Effector CD4-positive, alpha-beta T cell (primary cell): ENCODE measurements around the gene GFY.

Source experiments
- DNase-seq: peaks from one replicate; pipeline ENCODE4 v3.0.0-alpha.2; 2020

Gene GFY

DNA sequence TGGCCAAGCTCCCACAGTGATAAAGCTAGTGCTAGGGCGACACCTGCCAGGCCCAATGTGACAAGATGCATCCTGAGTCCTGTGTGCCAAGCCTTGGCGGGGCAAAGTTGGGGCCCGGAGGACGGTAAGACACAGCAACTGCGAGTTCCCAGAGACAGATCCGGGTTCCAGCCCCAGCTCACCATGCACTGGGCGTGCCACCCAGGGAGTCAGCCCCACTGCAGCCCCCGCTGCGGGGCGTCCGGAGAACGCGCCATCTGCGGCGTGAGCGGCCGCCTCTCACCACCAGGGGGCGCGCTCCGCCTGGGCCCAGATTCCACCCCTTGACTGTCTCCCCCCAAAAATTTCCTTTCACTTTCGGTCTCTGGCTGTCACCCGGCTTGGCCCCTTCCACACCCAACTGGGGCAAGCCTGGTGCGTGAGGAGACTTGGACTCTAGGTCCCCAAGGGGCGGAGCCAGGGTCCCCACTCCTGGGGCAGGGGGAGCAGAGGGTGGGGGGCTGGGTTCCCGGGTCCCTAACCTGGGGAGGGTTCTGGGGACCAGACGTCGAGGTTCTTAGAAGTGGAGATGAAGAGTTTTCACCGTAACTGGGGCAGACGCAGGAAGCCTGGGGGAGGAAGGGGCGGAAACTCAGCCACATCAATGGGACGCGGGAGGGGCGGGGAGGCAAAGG is 48.8 kb downstream of the GFY start, which contains the start of gene FLT3LG:
FLT3LG (plus strand) TSS at position 348 of the 674 bp plus-strand sequence. CDS start 425 bp downstream, outside the sequence.
- peak; percentile 85 for DNase-seq

DNA sequence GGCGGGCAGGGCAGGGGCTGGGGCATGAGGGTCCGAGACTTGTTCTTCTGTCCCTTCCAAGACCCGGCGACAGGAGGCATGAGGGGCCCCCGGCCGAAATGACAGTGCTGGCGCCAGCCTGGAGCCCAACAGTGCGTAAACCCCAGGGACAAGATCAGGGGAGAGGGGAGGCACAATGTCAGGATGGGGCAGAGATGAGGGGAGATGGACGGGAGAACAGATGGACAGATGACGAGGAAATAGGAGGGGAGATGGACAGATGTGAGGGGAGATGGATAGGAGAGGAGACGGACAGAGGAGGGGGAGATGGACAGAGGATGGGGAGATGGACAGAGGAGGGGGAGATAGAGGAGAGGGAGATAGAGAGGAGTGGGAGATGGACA is 49.3 kb downstream of the GFY start:
- no peak for DNase-seq

DNA sequence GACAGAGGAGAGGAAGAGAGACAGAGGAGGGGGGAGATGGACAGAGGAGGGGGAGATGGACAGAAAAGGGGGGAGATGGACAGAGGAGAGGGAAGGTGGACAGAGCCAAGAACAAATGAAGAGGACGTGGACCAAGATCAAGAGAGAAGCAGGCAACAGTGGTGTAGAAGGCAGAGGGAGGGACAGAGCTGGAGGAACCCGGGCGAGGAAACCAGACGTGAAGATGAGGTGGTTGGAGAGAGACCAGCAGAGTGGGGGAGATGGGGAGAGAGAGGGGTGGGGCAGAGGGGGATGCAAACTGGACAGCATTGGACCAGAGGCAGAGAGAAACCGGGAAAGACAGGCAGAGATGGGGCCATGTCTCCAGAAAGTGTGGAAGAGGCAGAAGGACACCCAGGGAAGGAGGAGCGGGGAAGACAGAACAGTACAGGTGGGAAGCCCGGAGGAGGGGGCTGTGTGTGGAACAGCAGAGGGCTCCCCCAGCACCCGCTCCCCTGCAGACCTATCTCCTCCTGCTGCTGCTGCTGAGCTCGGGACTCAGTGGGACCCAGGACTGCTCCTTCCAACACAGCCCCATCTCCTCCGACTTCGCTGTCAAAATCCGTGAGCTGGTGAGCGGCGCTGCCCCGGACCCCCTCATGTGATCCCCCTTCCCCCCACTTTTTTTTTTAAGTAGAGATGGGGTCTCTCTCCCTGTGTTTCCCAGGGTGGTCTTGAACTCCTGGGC is 50.2 kb downstream of the GFY start:
- no peak for DNase-seq

DNA sequence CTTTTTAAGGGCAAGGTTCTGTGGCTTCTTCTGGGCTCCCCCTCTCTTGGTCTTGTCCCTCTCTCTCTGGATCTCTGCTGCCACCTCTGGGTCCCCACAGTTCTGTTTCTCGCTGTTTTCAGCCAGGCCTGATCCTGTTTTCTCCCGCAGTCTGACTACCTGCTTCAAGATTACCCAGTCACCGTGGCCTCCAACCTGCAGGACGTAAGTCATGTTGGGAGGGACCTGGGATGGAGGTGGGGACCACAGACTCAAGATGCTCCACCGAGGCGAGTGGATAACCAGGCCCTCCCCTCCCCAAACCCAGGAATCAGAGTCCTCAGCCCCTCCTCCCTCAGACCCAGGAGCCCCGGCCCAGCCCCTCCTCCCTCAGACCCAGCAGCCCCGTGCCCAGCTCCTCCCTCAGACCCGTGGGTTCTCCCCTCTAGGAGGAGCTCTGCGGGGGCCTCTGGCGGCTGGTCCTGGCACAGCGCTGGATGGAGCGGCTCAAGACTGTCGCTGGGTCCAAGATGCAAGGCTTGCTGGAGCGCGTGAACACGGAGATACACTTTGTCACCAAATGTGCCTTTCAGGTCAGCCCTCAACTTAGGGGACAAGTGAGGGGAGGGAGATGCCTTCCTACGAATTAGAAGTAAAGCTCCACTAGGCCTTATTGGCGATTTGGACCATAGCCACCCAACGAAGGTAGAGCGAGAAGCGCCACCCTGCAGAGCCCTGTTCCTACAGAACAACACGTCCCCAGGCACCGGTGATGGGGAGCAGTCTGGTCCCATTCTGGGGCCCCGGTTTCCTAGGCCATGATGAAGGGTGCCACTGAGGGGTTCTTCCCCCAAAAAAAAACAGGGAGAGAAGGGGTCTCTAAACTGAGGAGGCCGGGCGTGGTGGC is 51.0 kb downstream of the GFY start:
- peak; percentile 53 for DNase-seq
